OCI-LY7 (cell line): ENCODE results near the gene CEP120. TPM values are rescaled to one million over a fixed set of nuclear protein-coding genes. Genes with fewer than 3 reads are reported as not detected.
"Not testable (repeated sequence)": the region's sequence is repeated elsewhere in the genome, so short reads cannot be mapped to it uniquely, and the experiment has no call there.

Experiments
- BruUV-seq: library from RNA; stranded (reverse); fragments of 400-500 nt; replicated peaks from 2 replicates; lab custom pipeline; 2021; lab: Mats Ljungman, UMichigan
- CTCF ChIA-PET: fragments of 300-600 bp; sonication (Branson Sonifier 250); formaldehyde crosslinking; loops from one replicate; lab custom pipeline; 2022; ENCODE audit warnings: antibody characterized with exemption; ENCODE audit not compliant: unreplicated experiment; lab: Charles Lee
- POLR2A ChIA-PET: fragments of 300-600 bp; sonication (Branson Sonifier 250); formaldehyde crosslinking; loops from one replicate; lab custom pipeline; 2022; ENCODE audit warnings: antibody characterized with exemption; lab: Charles Lee
- DNase-seq: peaks from one replicate; pipeline ENCODE4 v3.0.0-alpha.2; 2015; ENCODE audit warnings: low spot score
- H2AFZ ChIP-seq: fragments of 200-600 bp; sonication (generic), shearing (Covaris generic); 2 replicates; pipeline ENCODE4 v1.6.1; 2014; ENCODE audit warnings: mild to moderate bottlenecking, antibody characterized with exemption, low read length, moderate library complexity
- H3K27ac ChIP-seq: fragments of 200-600 bp; sonication (generic); 2 replicates; pipeline ENCODE4 v1.5.1; 2014; ENCODE audit warnings: mixed run types, low read depth, mild to moderate bottlenecking, moderate library complexity, low read length, inconsistent platforms; ENCODE audit not compliant: poor library complexity, severe bottlenecking
- H3K36me3 ChIP-seq: fragments of 200-600 bp; sonication (generic); 2 replicates; pipeline ENCODE4 v1.6.1; 2014; ENCODE audit warnings: mild to moderate bottlenecking, antibody characterized with exemption, low read length, moderate library complexity, mixed read lengths; ENCODE audit not compliant: insufficient read depth
- H3K4me1 ChIP-seq: fragments of 200-600 bp; sonication (generic); 2 replicates; pipeline ENCODE4 v1.5.1; 2014; ENCODE audit warnings: mild to moderate bottlenecking, low read length; ENCODE audit not compliant: insufficient read depth, poor library complexity, severe bottlenecking
- H3K4me2 ChIP-seq: fragments of 200-600 bp; sonication (generic); 2 replicates; pipeline ENCODE4 v1.6.1; 2014; ENCODE audit warnings: mild to moderate bottlenecking, low read length
- H3K4me3 ChIP-seq: fragments of 200-600 bp; sonication (generic); 2 replicates; pipeline ENCODE4 v1.5.1; 2014; ENCODE audit warnings: mild to moderate bottlenecking, low read depth, low read length; ENCODE audit not compliant: poor library complexity, severe bottlenecking
- H3K79me2 ChIP-seq: fragments of 200-600 bp; sonication (generic); 2 replicates; pipeline ENCODE4 v1.6.1; 2016; ENCODE audit warnings: low read depth, mild to moderate bottlenecking, low read length, moderate library complexity, mixed read lengths; ENCODE audit not compliant: insufficient read depth
- H3K9me2 ChIP-seq: fragments of 200-600 bp; sonication (generic); 2 replicates; pipeline ENCODE4 v1.6.1; 2016; ENCODE audit warnings: mild to moderate bottlenecking, low read length, mixed read lengths; ENCODE audit not compliant: insufficient read depth
- H3K9me3 ChIP-seq: fragments of 200-600 bp; sonication (generic); 2 replicates; pipeline ENCODE4 v1.6.1; 2014; ENCODE audit warnings: mild to moderate bottlenecking, mixed run types, low read length, mixed read lengths
- H4K20me1 ChIP-seq: fragments of 200-600 bp; sonication (generic); 2 replicates; pipeline ENCODE4 v1.6.1; 2014; ENCODE audit warnings: mild to moderate bottlenecking, antibody characterized with exemption, low read length, moderate library complexity, mixed read lengths; ENCODE audit not compliant: insufficient read depth
- EZH2phosphoT487 ChIP-seq: fragments of 200-600 bp; sonication (generic); IDR thresholded peaks from 2 replicates; pipeline ENCODE4 v1.6.1; 2018; ENCODE audit warnings: low read depth, borderline replicate concordance, mild to moderate bottlenecking, mixed run types, antibody characterized with exemption, low read length, moderate library complexity, mixed read lengths
- intact Hi-C: fragments of 100-400 bp; cut with micrococcal nuclease; formaldehyde crosslinking; loops from one replicate; pipeline ENCODE4 v1.10.0; 2022; ENCODE audit not compliant: unreplicated experiment
- total RNA-seq, 2 experiments: library from RNA; depleted of rRNA in 1 of 2; stranded (reverse); fragments of >200 nt in 1 of 2; shearing (Covaris generic) in 1 of 2; gene quantifications; 2 replicates each; pipeline ENCODE4 v1.2.3, GENCODE V29; 2014 to 2022
- TF ChIP-seq, protein P1 (sequence below): fragments of 200-600 bp; sonication (generic); conservative IDR thresholded peaks from 2 replicates; pipeline ENCODE4 v1.5.1; 2014; ENCODE audit warnings: mild to moderate bottlenecking, antibody characterized with exemption, low read length, moderate library complexity, mixed read lengths

The CEP120 gene
- total RNA-seq, 2 experiments from 2014 or later, result 18.0 to 23.8 TPM

DNA sequence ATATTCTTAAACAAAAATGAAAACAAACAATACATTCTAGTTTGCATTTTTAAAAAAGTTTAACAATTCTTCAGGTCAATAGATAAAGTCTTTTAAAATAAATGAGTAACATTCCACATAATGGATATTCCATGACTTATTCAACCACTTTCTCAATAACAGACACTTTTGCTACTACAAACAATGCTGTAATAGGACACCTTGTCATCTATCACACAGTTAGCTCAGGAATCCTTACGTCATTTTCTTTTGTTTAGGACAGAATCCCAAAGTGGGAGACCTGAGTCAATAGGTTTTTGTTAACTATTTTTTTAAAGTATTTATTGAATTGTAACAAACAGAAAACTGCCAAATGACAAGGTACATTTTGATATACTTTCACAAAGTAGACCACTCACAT lies 72.5 kb downstream of the CEP120 start:
- intact Hi-C loops, result no loop called here
- Histone ChIP-seq H3K9me3 (no peaks in the 10 kb centered on the region; the same call in 1 of the 2 replicates), H3K36me3 (peaks cover 21% of the 10 kb centered on the region; the same call in 1 of the 2 replicates), H3K4me2 (no peak overlapping the region), H3K79me2 (no peaks in the 10 kb centered on the region), H3K27ac (no peak overlapping the region), H2AFZ (no peak overlapping the region), H3K4me1 (no peaks in the 10 kb centered on the region), H3K4me3 (no peak overlapping the region), H3K9me2 (no peaks in the 10 kb centered on the region), H4K20me1 (no peaks in the 10 kb centered on the region)
- no peak for DNase-seq
- TF ChIP-seq EZH2phosphoT487, result no peak
- TF ChIP-seq, protein P1, sequence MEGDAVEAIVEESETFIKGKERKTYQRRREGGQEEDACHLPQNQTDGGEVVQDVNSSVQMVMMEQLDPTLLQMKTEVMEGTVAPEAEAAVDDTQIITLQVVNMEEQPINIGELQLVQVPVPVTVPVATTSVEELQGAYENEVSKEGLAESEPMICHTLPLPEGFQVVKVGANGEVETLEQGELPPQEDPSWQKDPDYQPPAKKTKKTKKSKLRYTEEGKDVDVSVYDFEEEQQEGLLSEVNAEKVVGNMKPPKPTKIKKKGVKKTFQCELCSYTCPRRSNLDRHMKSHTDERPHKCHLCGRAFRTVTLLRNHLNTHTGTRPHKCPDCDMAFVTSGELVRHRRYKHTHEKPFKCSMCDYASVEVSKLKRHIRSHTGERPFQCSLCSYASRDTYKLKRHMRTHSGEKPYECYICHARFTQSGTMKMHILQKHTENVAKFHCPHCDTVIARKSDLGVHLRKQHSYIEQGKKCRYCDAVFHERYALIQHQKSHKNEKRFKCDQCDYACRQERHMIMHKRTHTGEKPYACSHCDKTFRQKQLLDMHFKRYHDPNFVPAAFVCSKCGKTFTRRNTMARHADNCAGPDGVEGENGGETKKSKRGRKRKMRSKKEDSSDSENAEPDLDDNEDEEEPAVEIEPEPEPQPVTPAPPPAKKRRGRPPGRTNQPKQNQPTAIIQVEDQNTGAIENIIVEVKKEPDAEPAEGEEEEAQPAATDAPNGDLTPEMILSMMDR, result no peak
- BruUV-seq, result no TSS peak
- POLR2A ChIA-PET, result interaction anchor here (1.1 kb wide), 1 partner anchor 30 kb away, joined by 3 read pairs; no protein-coding TSS in a partner anchor
- CTCF ChIA-PET, result no interaction called here

DNA sequence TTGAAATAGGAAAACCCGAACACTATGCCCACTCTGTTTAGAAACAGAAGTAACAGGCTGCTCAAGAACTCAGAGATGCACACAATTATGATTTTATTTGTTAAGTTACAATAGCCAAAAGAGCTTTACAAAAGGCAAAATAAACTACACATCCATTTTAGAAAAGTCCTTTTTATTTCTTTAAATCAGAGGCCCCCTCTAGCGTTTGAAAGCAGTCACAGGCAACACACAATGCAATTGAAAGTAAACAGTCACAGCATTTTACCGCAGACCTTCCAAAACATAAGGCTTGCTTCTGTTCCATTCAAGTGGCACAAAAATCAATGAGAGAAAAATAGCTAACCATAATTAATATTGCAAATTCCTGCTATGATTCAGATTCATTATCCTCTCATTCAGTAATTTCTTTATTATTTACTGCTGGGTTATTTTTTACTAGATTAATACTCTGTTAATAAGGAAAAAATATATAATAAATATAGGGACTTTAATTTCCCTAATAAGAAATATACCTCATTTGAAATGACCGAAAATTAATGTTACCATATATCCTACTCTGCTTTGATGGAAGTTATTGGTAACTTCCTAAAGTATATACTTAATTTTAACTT lies 78.3 kb downstream of the CEP120 start:
- intact Hi-C loops, result no loop called here
- DNase-seq, result peak; percentile 34
- H3K4me3 ChIP-seq, result no peak overlapping the region
- H3K9me3 ChIP-seq, result no peaks in the 10 kb centered on the region
- no peaks in the 10 kb centered on the region for H4K20me1 ChIP-seq
- H3K36me3 ChIP-seq, result peaks cover 24% of the 10 kb centered on the region; the same call in 1 of the 2 replicates
- H3K27ac ChIP-seq, result no peak overlapping the region
- H3K4me1 ChIP-seq, result no peaks in the 10 kb centered on the region
- H3K9me2 ChIP-seq, result no peaks in the 10 kb centered on the region
- POLR2A ChIA-PET, result interaction anchor here (0.7 kb wide), 1 partner anchor 26 kb away, joined by 3 read pairs; no protein-coding TSS in a partner anchor
- H2AFZ ChIP-seq, result no peak overlapping the region
- no peak overlapping the region for H3K4me2 ChIP-seq
- H3K79me2 ChIP-seq, result no peaks in the 10 kb centered on the region
- TSS peak; percentile 33 for BruUV-seq
- CTCF ChIA-PET, result no interaction called here
- TF ChIP-seq, protein P1, result peak; percentile 77
- no peak for TF ChIP-seq EZH2phosphoT487

DNA sequence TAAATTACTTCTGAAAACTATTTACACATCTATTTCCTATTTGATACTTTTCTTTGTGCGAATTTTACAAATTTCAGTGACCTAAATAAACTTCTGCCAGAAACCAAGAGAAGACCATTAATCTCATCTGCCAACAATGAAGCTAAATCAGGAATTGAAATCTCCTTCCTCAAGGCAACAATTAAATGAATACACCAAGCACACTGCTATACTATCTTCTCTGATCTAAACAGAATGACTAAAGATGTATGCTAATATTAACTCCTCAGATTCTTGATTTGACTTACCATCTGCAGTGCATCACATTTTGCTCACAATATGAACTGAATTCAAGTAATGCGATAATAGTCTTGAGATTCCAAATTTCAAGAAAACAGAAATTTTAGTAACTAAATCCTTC lies 82.3 kb downstream of the CEP120 start:
- BruUV-seq, result no TSS peak
- H4K20me1 ChIP-seq, result no peaks in the 10 kb centered on the region
- H3K27ac ChIP-seq, result no peak overlapping the region
- ChIA-PET CTCF (no interaction called here), POLR2A (no interaction called here)
- H3K79me2 ChIP-seq, result no peaks in the 10 kb centered on the region
- no peak overlapping the region for H3K4me2 ChIP-seq
- TF ChIP-seq, protein P1, result no peak
- no peak for TF ChIP-seq EZH2phosphoT487
- H3K9me2 ChIP-seq, result no peaks in the 10 kb centered on the region
- DNase-seq, result no peak
- H3K4me3 ChIP-seq, result no peak overlapping the region
- no peaks in the 10 kb centered on the region for H3K4me1 ChIP-seq
- H3K36me3 ChIP-seq, result peaks cover 6% of the 10 kb centered on the region; the same call in 1 of the 2 replicates
- intact Hi-C loops, result no loop called here
- no peaks in the 10 kb centered on the region for H3K9me3 ChIP-seq
- no peak overlapping the region for H2AFZ ChIP-seq

DNA sequence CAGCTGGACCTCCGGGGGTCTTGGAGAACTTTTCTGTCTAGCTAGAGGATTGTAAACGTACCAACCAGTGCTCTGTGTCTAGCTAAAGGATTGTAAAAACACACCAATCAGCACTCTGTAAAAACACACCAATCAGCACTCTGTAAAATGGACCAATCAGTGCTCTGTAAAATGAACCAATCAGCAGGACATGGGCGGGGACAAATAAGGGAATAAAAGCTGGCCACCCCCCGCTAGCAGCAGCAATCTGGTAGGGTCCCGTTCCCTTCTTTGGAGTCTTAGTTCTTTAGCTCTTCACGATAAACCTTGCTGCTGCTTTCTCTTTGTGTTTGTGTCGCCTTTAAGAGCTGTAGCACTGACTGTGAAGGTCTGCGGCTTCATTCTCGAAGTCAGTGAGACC lies 114.8 kb downstream of the CEP120 start:
- not testable (repeated sequence) for BruUV-seq

More for the DNA sequence above, 114.8 kb downstream of the CEP120 start:
- H3K4me1 ChIP-seq, H3K79me2 ChIP-seq, DNase-seq, H3K9me3 ChIP-seq, H3K36me3 ChIP-seq, CTCF ChIA-PET, H4K20me1 ChIP-seq, intact Hi-C loops, H3K4me2 ChIP-seq, H3K4me3 ChIP-seq, H2AFZ ChIP-seq, H3K9me2 ChIP-seq, H3K27ac ChIP-seq: not testable (repeated sequence)
- POLR2A ChIA-PET, result interaction anchor here (0.8 to 1.1 kb wide), 2 partner anchors 10 to 11 kb away, joined by 3 read pairs; no protein-coding TSS in a partner anchor
